Adrenal gland (tissue), 5 donors: Measurements from ENCODE around the gene COA4.

Experiments
- POLR2A ChIP-seq, 2 donors: fragments of 450-650 bp; IDR thresholded peaks; one replicate each; pipeline ENCODE4 v1.6.1; 2017; ENCODE audit warnings: antibody characterized with exemption in 2 of 2, mild to moderate bottlenecking in 2 of 2, moderate library complexity in 1 of 2
- TF ChIP-seq, protein P1 (sequence below), 6 experiments: fragments of 450-650 bp in 4 of 6; fragments of 200-600 bp in 2 of 6; sonication (generic) in 1 of 6; IDR thresholded peaks; 1 replicate in 5 of 6; 2 replicates in 1 of 6; pipeline versions ENCODE4 v1.5.1 to v1.8.0; 2016 to 2021; ENCODE audit warnings: antibody characterized with exemption in 6 of 6, mild to moderate bottlenecking in 2 of 6, moderate library complexity in 1 of 6
- donor health status: DM: no; HTN: no; CAD: no.

- TF ChIP-seq, protein P1, sequence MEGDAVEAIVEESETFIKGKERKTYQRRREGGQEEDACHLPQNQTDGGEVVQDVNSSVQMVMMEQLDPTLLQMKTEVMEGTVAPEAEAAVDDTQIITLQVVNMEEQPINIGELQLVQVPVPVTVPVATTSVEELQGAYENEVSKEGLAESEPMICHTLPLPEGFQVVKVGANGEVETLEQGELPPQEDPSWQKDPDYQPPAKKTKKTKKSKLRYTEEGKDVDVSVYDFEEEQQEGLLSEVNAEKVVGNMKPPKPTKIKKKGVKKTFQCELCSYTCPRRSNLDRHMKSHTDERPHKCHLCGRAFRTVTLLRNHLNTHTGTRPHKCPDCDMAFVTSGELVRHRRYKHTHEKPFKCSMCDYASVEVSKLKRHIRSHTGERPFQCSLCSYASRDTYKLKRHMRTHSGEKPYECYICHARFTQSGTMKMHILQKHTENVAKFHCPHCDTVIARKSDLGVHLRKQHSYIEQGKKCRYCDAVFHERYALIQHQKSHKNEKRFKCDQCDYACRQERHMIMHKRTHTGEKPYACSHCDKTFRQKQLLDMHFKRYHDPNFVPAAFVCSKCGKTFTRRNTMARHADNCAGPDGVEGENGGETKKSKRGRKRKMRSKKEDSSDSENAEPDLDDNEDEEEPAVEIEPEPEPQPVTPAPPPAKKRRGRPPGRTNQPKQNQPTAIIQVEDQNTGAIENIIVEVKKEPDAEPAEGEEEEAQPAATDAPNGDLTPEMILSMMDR (IDR thresholded peaks at IDR 0.05) = no peak
- no peak for TF ChIP-seq POLR2A (IDR thresholded peaks at IDR 0.05)
These were observed 7.2 kb upstream of the COA4 start for GRCh38 chr11:73883856-73884255.
